Liver (tissue), 9 donors: ENCODE measurements around the gene UNC5A. TPM values are rescaled to one million over a fixed set of nuclear protein-coding genes. Genes with fewer than 3 reads are reported as not detected.

Source experiments
- DNase-seq: peaks from one replicate; pipeline ENCODE4 v3.0.0-alpha.2; 2017; ENCODE audit warnings: low spot score
- H3K27ac ChIP-seq, 2 donors: one replicate each; pipeline ENCODE4 v1.7.0; 2013; ENCODE audit warnings: inconsistent platforms in 2 of 2, low read length in 2 of 2, control low read depth in 1 of 2, low read depth in 1 of 2, mild to moderate bottlenecking in 1 of 2
- H3K27me3 ChIP-seq, 4 donors: one replicate each; pipeline versions ENCODE4 v1.6.1 to v1.7.0; 2013; ENCODE audit warnings: low read length in 3 of 4, inconsistent platforms in 1 of 4, mild to moderate bottlenecking in 1 of 4, moderate library complexity in 1 of 4; ENCODE audit not compliant: control insufficient read depth in 4 of 4, insufficient read depth in 4 of 4
- H3K36me3 ChIP-seq, 4 donors: one replicate each; pipeline versions ENCODE4 v1.6.1 to v1.7.0; 2013; ENCODE audit warnings: low read length in 3 of 4, mild to moderate bottlenecking in 3 of 4, low read depth in 1 of 4, moderate library complexity in 1 of 4; ENCODE audit not compliant: control insufficient read depth in 4 of 4, insufficient read depth in 3 of 4
- H3K4me1 ChIP-seq, 4 donors: one replicate each; pipeline versions ENCODE4 v1.6.1 to v1.7.0; 2013; ENCODE audit warnings: low read length in 3 of 4, mild to moderate bottlenecking in 3 of 4, moderate library complexity in 1 of 4; ENCODE audit not compliant: control insufficient read depth in 4 of 4, insufficient read depth in 4 of 4
- H3K4me3 ChIP-seq, 3 donors: one replicate each; pipeline versions ENCODE4 v1.6.1 to v1.7.0; 2013; ENCODE audit warnings: low read length in 3 of 3, control low read depth in 1 of 3, low read depth in 1 of 3, mild to moderate bottlenecking in 1 of 3
- H3K9ac ChIP-seq, 2 donors: one replicate each; pipeline ENCODE4 v1.7.0; 2013; ENCODE audit warnings: low read length in 2 of 2, mild to moderate bottlenecking in 2 of 2, moderate library complexity in 2 of 2, control low read depth in 1 of 2, low read depth in 1 of 2
- H3K9me3 ChIP-seq, 4 donors: one replicate each; pipeline versions ENCODE4 v1.6.1 to v1.7.0; 2013; ENCODE audit warnings: low read length in 3 of 4; ENCODE audit not compliant: control insufficient read depth in 4 of 4
- ATF3 ChIP-seq: IDR thresholded peaks from 2 replicates; pipeline ENCODE4 v1.6.1; 2016; ENCODE audit warnings: antibody characterized with exemption
- CTCF ChIP-seq: fragments of 150-350 bp; IDR thresholded peaks from 2 replicates; pipeline ENCODE4 v1.5.1; 2017; ENCODE audit warnings: improper control_type of control experiment, low read depth, low read length; ENCODE audit not compliant: missing input control
- FOXA1 ChIP-seq: IDR thresholded peaks from 2 replicates; pipeline ENCODE4 v1.6.1; 2016; ENCODE audit warnings: antibody characterized with exemption
- GABPA ChIP-seq, 2 donors: IDR thresholded peaks in 1 of 2; conservative IDR thresholded peaks in 1 of 2; 2 replicates each; pipeline ENCODE4 v1.6.1; 2016; ENCODE audit warnings: antibody characterized with exemption in 2 of 2, mild to moderate bottlenecking in 1 of 2, moderate library complexity in 1 of 2
- HNF4A ChIP-seq, 2 donors: conservative IDR thresholded peaks; 2 replicates each; pipeline ENCODE4 v1.6.1; 2016; ENCODE audit warnings: antibody characterized with exemption in 2 of 2, mild to moderate bottlenecking in 2 of 2
- HNF4G ChIP-seq: IDR thresholded peaks from 2 replicates; pipeline ENCODE4 v1.6.1; 2016; ENCODE audit warnings: antibody characterized with exemption
- JUND ChIP-seq, 2 donors: IDR thresholded peaks; 2 replicates each; pipeline ENCODE4 v1.6.1; 2016; ENCODE audit warnings: antibody characterized with exemption in 2 of 2
- MAX ChIP-seq: IDR thresholded peaks from 2 replicates; pipeline ENCODE4 v1.6.1; 2016; ENCODE audit warnings: antibody characterized with exemption
- NR2F2 ChIP-seq: IDR thresholded peaks from 2 replicates; pipeline ENCODE4 v1.6.1; 2016; ENCODE audit warnings: antibody characterized with exemption
- RAD21 ChIP-seq, 2 donors: IDR thresholded peaks; 2 replicates each; pipeline ENCODE4 v1.6.1; 2016; ENCODE audit warnings: antibody characterized with exemption in 2 of 2, mild to moderate bottlenecking in 2 of 2
- REST ChIP-seq: IDR thresholded peaks from 2 replicates; pipeline ENCODE4 v1.6.1; 2016; ENCODE audit warnings: antibody characterized with exemption, mild to moderate bottlenecking
- RXRA ChIP-seq, 2 donors: IDR thresholded peaks; 2 replicates each; pipeline ENCODE4 v1.6.1; 2017 to 2018; ENCODE audit warnings: antibody characterized with exemption in 2 of 2, mild to moderate bottlenecking in 1 of 2
- SP1 ChIP-seq: IDR thresholded peaks from 2 replicates; pipeline ENCODE4 v1.6.1; 2018; ENCODE audit warnings: antibody characterized with exemption, mild to moderate bottlenecking
- TAF1 ChIP-seq: conservative IDR thresholded peaks from 2 replicates; pipeline ENCODE4 v1.6.1; 2016; ENCODE audit warnings: antibody characterized with exemption, mild to moderate bottlenecking
- YY1 ChIP-seq: IDR thresholded peaks from 2 replicates; pipeline ENCODE4 v1.6.1; 2016; ENCODE audit warnings: antibody characterized with exemption, mild to moderate bottlenecking
- ZBTB33 ChIP-seq: IDR thresholded peaks from 2 replicates; pipeline ENCODE4 v1.6.1; 2016; ENCODE audit warnings: antibody characterized with exemption
- WGBS: extraction: QIAGEN DNeasy Blood & Tissue Kit; methylation state at CpG from one replicate; pipeline ENCODE4 v1.1.7; 2013; 5-methylcytosine and 5-hydroxymethylcytosine counted together
- polyA plus RNA-seq, 2 donors: library from polyadenylated mRNA; stranded (reverse) in 1 of 2; unstranded in 1 of 2; fragments of 200-250 nt in 1 of 2; fragments of >200 nt in 1 of 2; fragmentation: Nextera tagmentation in 1 of 2; extraction: Ambion mirVana in 1 of 2; gene quantifications; one replicate each; pipeline versions ENCODE4 v1.2.1 to v1.2.3, GENCODE V29; 2013 to 2015
- total RNA-seq, 2 donors: library from RNA; depleted of rRNA; stranded (reverse); fragments of >200 nt; gene quantifications; one replicate each; pipeline ENCODE4 v1.2.3, GENCODE V29; 2014
- donor health status: healthy.
- donor health status: healthy.
- donor health status: healthy.
- donor health status: healthy.
- donor health status: healthy.

The UNC5A gene
- total and polyA plus RNA-seq, 4 donors = under 0.01 to 0.07 (median 0.03) TPM; not detected in 1

- no peak for TF ChIP-seq TAF1
- TF ChIP-seq CTCF = no peak
- TF ChIP-seq ATF3 = no peak
- no peak for TF ChIP-seq NR2F2
- no peak for TF ChIP-seq REST
- no peak for TF ChIP-seq HNF4A (conservative IDR thresholded peaks at IDR 0.05)
- TF ChIP-seq YY1 = no peak
- no peak for TF ChIP-seq MAX
- no peak for TF ChIP-seq SP1
- no peak for TF ChIP-seq ZBTB33
- TF ChIP-seq RAD21 (IDR thresholded peaks at IDR 0.05) = no peak
- no peak for TF ChIP-seq RXRA (IDR thresholded peaks at IDR 0.05)
- TF ChIP-seq HNF4G = no peak
- WGBS = 45% methylated on average over 9 of the region's 9 CpGs
- Histone ChIP-seq H3K27ac (no peak overlapping the region), H3K36me3 (no peaks in the 10 kb centered on the region), H3K4me1 (peaks cover 0 to 5% (median 0%) of the 10 kb centered on the region in 4 donors), H3K4me3 (no peak overlapping the region), H3K9ac (no peak overlapping the region), H3K27me3 (peaks cover 0 to 12% (median 5%) of the 10 kb centered on the region in 4 donors), H3K9me3 (no peaks in the 10 kb centered on the region)
- no peak for DNase-seq
These were observed 6.5 kb downstream of the UNC5A start for GRCh38 chr5:176816791-176817347.

GRCh38 chr5:176817369-176817840, 7.0 kb downstream of the UNC5A start:
- H3K27ac ChIP-seq = no peak overlapping the region
- WGBS = 4% methylated on average over 42 of the region's 42 CpGs
- no peaks in the 10 kb centered on the region for H3K9me3 ChIP-seq
- DNase-seq = no peak
- no peak overlapping the region for H3K9ac ChIP-seq
- H3K27me3 ChIP-seq = peaks cover 0 to 12% (median 4%) of the 10 kb centered on the region in 4 donors
- no peaks in the 10 kb centered on the region for H3K36me3 ChIP-seq
- H3K4me1 ChIP-seq = peaks cover 0 to 5% (median 0%) of the 10 kb centered on the region in 4 donors
- peak overlapping the region in 1 of 3 donors; percentile 39 for H3K4me3 ChIP-seq
- TF ChIP-seq SP1 (no peak), CTCF (no peak), ZBTB33 (no peak), RAD21 (IDR thresholded peaks at IDR 0.05) (no peak), NR2F2 (no peak), ATF3 (no peak), JUND (IDR thresholded peaks at IDR 0.05) (no peak), TAF1 (no peak), FOXA1 (no peak), GABPA (IDR thresholded peaks at IDR 0.05 in 1 of 2, conservative IDR thresholded peaks at IDR 0.05 in 1 of 2) (no peak)
